Neural progenitor cell (in vitro differentiated cells): ENCODE measurements around the gene POLR2C.

Source experiments
- EZH2 ChIP-seq: fragments of 200-600 bp; sonication (generic); IDR thresholded peaks from 2 replicates; pipeline ENCODE4 v1.6.1; 2017; ENCODE audit warnings: antibody characterized with exemption, mild to moderate bottlenecking, moderate library complexity
- TF ChIP-seq, protein P1 (sequence below): fragments of 200-600 bp; sonication (generic); IDR thresholded peaks from 2 replicates; pipeline ENCODE4 v1.5.1; 2017; ENCODE audit warnings: antibody characterized with exemption, mild to moderate bottlenecking

DNA sequence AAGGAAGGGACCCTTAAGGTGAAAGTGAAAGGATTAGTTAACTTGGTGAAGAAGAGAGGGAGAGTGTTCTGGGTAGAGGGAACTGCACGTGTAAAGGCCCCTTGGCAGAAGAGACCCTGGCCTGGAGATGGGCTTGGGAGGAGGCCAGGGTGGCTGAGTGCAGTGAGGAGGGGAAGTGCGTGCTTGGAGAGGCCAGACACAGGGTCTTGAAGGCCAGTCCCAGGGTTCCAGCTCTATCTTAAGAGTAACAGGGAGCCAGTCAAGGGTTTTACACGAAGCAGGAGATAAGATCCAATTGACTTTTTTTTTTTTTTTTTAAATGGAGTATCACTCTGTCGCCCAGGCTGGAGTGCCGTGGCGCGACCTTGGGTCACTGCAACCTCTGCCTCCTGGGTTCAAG is 39.0 kb downstream of the POLR2C start:
- TF ChIP-seq, protein P1, sequence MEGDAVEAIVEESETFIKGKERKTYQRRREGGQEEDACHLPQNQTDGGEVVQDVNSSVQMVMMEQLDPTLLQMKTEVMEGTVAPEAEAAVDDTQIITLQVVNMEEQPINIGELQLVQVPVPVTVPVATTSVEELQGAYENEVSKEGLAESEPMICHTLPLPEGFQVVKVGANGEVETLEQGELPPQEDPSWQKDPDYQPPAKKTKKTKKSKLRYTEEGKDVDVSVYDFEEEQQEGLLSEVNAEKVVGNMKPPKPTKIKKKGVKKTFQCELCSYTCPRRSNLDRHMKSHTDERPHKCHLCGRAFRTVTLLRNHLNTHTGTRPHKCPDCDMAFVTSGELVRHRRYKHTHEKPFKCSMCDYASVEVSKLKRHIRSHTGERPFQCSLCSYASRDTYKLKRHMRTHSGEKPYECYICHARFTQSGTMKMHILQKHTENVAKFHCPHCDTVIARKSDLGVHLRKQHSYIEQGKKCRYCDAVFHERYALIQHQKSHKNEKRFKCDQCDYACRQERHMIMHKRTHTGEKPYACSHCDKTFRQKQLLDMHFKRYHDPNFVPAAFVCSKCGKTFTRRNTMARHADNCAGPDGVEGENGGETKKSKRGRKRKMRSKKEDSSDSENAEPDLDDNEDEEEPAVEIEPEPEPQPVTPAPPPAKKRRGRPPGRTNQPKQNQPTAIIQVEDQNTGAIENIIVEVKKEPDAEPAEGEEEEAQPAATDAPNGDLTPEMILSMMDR, result no peak
- no peak for TF ChIP-seq EZH2
